Limb (tissue), 2 donors: Measurements from ENCODE around the gene MYO7A.
A peak's percentile ranks its signal among the peaks of the same experiment; 100 is the strongest.

Experiments used
- DNase-seq, 2 donors: peaks; one replicate each; pipeline ENCODE4 v3.0.0-alpha.2; 2016; ENCODE audit errors: extremely low spot score in 2 of 2

The MYO7A gene

DNA sequence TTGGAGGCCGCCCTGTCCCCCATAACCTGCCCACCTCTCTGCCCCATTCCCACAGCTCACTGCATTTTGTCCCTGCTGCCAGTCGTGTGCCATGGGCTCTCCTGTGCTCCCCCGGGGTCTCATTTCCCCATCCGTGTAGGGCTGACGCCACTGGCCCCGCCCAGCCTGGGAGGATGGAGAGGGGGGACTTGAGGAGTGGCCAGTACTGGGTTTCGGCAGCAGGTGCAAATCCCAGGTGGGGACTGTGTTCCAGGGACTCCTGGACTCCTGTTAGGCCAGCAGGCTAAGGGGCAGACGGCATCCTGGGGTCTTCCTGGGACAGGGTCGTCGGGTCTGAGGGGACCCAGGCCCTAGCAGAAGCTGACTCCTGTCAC, 1.2 kb upstream of the MYO7A start:
- DNase-seq = no peak

DNA sequence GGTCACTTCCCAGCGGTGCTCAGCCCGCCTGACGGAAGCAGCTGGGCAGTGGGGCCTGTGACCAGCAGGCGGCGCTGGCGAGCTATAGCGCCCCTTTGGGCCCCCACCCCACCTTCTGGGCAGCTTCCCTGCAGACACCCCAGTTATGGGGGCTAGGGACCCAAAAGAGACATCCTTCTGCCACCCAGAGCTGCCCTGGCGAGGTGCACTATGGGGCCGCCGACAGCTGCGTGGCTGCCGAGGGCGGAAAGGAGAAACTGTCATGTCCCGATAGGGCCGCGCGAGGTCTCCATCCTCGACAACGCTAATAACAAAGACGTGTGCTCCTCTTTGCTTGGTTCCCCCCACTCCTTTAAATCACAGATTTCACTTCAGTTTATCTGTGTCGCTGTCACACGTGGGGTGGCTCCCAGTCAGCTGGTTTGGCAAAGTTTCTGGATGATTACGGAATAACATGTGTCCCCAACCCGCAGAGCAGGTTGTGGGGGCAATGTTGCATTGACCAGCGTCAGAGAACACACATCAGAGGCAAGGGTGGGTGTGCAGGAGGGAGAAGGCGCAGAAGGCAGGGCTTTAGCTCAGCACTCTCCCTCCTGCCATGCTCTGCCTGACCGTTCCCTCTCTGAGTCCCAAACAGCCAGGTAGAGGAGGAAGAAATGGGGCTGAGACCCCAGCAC, 673 bp upstream of the MYO7A start:
- peak; percentile 35 to 85 for DNase-seq

DNA sequence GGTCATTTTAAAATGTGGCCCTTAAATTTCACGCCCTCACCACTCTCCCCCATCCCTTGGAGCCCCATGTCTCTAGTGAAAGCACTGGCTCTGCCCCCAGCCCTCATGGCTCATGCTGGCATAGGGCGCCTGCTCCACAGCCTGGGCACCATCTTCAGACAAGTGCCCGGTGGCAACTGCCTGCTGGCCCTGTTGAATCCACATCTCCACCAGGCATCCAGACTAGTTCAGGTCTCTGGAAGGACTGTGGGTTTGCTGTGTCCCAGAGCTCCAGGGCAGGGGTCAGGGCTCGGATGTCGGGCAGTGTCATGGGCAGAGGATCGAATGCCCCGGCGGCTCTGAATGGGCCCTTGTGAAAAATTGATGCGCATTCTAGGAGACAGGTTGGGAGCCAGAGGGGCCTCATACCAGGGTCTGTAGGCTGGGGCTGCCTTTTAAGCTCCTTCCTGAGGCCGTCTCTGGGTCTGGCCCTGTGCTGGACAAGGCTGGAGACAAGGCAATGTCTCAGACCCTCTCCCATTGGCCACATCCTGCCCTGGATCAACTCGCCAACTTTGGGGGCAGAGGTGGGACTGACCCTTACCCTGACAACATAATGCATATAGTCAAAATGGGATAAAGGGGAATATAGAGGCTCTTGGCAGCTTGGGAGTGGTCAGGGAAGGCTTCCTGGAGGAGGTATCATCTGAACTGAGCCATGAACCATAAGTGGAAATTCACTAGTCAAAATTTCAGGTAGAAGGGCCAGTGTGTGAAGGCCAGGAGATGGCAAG, 1.2 kb downstream of the MYO7A start:
- DNase-seq = no peak

DNA sequence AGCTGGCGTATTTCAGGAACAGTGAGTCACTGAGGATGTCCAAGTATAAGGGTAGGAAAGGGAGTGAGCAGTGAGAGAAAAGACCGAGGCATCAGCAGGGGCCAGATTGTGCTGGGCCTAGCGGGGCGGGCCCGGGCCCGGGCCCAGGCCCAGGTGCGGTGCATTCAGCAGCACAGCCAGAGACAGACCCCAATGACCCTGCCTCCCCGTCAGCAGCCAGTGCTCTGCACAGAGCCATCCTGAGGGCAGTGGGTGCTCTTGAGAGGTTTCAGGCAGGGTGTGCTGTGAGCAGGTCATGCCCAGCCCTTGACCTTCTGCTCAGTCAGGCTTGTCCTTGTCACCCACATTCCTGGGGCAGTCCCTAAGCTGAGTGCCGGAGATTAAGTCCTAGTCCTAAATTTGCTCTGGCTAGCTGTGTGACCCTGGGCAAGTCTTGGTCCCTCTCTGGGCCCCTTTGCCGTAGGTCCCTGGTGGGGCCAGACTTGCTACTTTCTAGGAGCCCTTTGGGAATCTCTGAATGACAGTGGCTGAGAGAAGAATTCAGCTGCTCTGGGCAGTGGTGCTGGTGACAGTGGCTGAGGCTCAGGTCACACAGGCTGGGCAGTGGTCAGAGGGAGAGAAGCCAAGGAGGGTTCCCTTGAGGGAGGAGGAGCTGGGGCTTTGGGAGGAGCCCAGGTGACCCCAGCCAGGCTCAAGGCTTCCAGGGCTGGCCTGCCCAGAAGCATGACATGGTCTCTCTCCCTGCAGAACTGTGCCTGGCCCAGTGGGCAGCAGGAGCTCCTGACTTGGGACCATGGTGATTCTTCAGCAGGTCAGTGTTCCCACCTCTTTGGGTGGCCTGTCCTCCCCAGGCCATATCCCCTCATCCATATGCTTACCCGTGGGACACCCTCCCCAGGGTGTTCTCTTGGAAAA, 2.1 kb downstream of the MYO7A start:
- DNase-seq = no peak

DNA sequence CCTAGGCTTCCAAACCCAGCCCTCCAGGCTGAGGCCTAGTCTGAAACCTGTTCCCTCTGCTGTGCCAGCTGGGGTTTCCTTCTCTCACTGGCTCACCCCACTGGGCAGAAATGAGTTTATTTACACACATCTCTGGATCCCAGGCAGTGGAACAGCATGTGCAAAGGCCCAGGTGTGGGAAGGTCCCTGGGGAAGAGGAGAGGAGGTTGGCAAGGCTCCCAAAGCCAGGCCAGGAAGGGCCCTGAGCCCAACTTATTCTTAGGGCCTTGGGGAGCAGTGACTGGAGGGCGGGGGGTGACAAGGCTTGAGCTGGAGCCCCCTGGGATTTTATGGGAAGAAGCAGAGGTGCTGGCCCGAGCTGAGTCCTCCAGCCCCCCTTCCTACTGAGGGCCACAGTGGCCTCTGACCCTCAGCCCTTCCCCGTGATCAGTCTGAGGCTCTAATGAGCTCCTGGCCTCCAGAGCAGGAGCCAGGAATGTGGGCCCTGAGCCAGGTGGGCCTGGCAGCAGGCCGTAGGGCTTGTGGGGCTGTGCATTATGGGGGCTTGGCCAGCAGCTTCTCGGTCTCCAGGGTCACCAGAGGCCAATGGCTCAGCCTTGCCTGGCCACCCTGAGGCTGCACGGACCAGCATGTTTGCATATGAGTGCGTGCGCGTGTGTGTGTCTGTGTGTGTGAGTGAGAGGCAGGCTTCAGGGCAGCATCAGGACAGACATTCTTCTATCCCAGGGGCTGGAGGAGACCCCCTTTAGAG, 2.9 kb downstream of the MYO7A start:
- DNase-seq = no peak

DNA sequence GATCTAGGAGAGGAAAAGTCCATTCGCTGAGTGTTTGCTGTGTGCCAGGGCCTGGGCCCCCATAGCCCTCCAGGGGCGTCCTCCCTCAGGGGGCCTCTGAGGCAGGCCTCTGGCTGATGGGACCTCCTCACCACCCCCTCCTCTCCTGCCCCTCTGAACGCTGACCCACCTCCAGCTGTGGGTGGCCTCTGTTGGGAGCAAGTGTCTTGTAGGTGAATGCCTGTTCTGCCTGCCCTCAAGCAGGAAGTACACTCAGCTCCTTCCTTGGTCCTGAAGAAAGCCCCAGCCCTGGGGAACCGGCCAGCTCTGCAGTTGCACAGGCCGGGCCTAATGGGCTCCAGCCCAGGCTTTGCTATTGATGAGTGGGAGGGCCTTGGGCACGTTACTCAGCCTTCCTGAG, 3.5 kb downstream of the MYO7A start:
- no peak for DNase-seq

DNA sequence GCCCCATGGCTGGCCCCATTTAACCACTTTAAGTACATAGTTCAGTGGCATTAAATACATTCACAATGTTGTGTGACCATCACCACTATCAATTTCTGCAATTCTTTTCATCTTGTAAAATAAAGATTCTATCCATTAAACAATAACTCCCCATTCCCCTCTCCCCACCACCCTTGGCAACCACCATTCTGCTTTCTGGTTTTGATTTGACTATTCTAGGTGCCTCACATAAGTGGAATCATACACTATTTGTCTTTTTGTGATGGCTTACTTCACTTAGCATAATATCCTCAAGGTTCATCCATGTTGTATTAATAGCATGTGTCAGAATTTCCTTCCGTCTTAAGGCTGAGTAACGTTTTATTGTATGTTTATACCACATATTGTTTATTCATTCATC, 7.0 kb downstream of the MYO7A start:
- DNase-seq = no peak

DNA sequence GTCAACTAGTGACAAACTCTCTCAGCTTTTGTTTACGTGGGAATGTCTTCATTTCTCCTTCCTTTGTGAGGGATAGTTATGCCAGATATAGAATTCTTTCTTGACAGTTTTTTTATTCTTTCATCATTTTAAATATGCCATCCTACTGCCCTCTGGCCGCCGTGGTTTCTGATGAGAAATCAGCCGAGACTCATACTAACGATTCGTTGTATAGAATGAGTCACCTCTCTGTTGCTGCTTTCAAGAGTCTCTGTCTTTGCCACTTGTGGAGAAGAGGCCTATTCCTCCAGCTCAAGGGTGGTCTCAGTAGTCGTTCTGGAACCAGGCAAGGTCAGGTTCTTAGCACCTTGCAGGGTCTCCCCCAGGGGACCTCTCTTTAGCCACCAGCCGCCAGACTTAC, 8.0 kb downstream of the MYO7A start:
- DNase-seq = no peak

DNA sequence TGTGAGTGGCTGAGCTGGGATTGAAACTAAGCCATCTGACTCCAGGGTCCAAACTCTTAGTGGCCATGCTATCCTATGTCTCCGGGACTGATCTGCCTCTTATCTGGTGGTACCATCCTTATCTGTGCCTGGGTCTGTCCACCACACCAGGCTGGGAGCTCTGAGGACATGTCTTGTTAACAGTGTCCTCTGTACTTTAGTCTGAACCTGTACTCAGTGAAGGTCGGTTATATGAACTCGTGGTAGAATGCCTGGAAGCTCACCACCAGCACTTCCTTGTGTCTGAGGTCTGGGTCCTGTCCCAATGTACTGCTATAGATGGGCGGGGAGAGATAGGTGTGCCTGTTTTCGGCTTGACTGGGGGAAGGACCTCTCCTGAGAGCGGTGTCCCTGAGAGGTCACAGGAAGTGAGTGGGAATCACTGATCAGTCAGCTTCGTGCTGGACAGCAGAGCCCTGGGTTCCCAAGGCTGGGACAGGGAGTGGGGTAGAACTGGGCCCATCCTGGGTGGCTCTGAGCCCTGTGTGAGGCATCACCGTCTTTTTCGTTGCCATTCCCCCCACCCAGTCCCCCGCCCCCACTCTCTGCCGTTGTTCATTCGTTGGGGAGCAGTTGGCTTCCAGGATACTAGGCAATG, 8.9 kb downstream of the MYO7A start:
- no peak for DNase-seq

DNA sequence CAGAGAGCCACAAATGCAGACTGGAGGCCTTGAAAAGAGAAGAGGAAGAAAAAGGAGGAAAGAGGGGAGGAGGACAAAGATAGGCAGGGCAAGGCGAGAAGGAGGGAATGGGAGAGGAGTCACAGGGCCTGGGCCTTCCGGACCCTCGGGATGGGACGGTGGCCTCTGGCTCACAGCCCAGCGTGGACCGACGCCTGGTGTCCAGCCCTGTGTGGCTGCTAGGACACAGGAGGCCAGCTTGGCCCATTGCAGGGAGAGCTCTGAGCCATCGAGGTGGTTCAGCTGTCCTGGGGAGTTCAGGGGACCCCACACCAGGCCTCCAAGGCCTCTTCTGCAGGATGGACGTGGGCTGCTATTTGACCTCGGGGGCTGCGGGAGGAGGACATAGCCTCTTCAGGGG, 9.4 kb downstream of the MYO7A start:
- DNase-seq = no peak

DNA sequence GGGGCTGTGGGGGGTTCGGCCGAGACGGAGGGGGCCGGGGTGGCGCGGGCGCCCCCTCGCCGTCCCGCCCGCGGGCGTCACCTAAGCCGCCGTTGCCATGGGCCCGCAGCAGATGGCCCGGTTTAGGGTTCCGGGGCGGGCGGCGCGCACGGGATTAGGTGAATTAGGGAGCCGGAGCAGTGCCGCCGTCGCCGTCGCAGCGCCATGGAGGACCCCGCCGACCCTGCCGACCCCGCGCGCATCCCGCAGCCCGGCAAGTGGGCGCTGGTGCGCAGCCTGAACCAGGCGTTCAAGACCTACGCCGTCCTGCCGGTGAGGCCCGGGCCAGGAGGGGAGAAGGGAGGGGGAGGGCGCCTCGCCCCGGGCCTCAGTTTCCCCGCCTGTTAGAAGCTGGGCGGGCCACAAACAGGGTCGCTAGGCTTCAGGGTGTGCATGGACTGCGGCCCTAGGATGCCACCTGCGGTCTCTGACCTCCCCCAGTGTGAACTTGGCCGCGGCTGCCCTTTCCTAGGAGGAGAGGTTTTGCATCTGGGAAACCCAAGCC, 10.1 kb downstream of the MYO7A start:
- DNase-seq = no peak

DNA sequence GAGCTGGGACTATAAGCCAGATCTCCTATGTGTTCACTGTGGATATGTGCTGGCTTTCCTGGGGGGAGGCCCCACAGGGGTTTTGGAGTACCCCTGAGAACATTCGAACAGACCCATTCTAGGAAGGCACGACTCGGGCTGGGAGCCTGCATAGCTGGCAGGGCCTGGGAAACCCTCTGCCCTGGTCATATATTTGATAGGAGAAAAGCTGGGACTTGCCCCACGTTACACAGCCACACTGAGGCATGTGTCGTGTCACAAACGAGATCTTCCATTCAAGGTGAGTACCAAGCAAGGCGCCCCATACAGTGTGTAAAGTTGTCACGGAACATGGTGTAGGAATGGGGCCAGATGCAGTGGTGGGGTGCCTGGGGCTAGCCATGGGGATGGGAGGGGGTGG, 11.2 kb downstream of the MYO7A start:
- no peak for DNase-seq

DNA sequence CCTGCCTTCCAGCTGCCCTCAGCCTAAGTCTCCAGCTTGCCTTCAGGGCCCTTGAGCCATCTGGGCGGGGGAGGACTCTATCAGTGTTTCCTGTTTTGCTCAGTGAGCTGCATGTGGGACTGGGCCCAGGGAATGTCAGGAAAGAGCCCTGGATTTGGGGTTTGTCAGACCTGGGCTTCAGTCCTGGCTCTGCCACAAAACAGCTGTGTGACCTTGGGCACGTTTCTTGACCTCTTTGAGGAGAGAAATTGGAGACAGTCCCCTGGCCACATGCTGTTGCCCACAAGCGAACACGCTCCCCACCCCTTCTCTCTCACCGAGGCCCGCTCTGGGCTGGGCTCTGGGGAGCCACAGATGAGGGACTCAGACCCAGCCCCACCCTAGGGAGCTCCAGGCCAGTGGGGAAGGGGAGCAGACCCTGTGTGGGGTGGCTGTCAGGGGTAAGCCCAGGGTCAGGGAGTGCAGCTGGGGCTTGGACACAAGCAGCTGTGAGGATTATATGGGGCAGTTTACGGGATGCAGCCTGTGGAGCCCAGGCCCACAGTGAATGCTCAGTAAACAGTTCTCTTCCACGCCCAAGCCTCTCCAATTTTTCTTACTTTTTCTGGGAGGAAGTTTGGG, 12.3 kb downstream of the MYO7A start:
- no peak for DNase-seq

DNA sequence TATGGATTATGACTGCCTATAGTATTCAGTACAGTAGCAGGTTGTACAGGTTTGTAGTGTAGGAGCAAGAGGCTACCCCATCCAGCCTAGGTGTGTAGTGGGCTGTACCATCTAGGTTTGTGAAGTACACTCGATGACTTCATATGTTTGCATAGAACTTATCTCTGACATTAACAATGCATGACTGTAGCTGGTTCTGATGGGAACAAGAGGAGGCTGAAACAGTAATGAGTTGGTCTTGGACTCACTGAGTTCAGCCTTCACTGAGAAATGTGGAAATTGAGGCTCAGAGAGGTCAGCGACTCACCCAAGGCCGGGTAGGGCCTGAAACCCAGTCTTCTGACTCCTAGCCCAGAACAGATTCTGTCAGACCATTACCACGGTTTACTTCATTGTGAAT, 13.0 kb downstream of the MYO7A start:
- no peak for DNase-seq

DNA sequence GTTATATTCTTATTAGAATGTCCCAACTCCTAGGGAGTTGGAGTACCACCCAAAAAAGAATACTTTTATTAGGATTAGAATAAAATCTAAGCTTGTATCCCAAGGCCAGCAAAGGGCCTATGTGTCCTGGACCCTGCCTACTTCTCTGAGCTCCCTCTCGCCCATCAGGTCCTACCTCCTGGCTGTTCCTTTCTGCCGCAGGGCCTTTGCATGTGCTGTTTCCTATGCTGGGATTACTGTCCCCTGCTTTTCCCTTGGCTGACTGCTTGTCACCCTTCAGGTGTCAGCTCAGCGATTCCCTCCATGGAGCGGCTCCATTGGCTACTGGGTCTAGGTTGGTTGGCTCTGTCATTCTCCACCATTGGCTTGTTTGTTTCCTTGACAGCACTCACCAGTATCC, 13.4 kb downstream of the MYO7A start:
- DNase-seq = no peak

DNA sequence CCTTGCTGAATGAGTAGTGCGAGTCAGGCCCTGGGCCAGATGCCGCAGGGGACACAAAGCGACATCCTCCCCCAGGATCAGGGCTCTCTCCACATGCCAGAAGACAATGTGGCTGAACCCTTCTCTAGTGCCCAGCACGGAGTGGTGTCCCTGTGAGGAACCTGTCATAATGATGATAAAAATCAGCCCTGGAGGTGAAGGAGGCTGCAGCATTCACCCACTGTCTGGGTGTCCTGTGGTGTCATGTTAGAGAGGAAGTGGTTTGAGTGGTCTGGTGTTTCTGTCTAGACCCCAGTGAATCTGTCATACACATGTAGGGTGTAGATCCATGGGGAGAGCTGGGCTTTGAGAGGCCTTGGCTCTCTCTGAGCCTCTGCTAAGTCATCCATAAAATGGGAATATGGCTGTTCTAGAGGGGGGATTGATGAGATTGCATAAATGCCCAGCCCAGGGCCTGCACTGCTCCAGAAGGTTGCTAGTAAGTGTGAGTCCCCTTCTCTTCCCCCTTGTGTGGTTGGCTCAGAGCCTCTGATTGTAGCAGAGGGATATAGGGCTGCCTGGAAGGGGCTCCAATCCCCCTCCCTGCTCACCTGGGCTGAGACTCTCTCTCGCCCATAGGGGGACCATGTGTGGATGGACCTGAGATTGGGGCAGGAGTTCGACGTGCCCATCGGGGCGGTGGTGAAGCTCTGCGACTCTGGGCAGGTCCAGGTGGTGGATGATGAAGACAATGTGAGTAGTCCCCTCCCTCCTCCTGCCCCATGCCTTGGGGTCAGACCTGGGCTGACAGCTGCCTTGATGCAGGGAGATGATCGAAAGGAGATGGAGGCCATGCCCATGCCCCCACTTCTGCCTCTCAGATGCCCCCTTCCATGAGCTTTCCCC, 14.3 kb downstream of the MYO7A start:
- no peak for DNase-seq

DNA sequence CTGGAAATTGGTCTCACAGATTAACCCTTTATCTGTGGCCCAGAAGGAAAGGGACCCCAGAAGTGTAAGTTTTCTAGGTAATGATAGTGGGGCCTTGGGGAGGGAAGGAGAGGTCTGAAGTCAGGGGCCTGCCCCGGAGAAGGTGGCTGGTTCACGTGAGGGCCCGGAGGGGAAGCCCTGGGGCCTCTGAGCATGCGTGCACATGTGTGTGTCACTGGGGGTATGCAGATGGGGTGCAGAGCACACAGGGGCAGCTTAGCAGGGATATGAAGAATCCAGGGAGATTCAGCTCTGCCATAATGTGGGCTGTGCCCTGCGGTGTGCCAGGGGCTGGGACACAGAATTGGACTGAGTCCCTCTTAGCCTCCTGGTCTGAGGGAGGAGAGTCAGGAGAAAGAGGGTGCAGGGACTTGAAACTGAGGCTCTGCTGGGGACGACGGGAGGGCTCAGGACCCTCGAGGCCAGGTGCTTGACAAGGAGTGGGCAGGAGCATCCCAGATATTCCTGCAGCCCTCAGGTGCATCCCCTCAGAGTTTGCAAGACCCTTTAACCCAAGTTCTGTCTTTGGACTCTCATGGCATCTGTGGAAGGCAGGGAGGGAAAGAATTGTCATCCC, 15.5 kb downstream of the MYO7A start:
- no peak for DNase-seq

DNA sequence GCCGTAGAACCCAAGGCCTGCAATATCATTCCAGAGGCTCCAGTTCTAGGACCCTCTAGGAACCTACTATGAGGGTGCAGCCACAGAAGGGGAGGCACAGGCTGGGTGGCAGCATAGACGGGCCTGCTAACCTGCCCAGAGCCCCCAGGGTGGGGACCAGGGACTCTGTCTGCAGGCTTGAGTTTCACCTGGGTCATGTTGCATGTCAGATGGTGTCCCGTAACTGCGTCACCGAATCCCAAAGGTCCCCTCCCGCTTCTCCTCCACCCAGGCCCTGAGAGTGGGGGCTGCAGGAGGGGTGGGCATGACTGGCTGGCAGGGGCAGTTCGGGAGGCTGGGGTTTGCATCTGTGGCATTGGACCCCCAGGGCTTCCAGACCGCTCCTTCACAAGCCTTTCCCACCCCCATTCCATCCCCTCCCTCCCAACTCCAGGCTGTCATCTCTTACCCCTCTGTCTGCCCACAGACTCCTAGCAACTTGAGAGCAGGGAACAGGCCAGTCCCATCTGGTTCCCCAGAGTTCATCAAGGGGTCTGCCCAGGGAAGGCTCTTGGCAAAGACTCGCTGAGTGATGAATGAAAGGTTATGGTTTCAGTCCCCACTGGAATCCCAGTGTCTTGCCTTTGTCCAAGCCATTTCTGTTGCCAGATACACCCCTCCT, 16.3 kb downstream of the MYO7A start:
- no peak for DNase-seq
